ENCODE results near the gene ISLR2.
"Not testable (repeated sequence)": the region's sequence is repeated elsewhere in the genome, so short reads cannot be mapped to it uniquely, and the experiment has no call there.

The ISLR2 gene

DNA sequence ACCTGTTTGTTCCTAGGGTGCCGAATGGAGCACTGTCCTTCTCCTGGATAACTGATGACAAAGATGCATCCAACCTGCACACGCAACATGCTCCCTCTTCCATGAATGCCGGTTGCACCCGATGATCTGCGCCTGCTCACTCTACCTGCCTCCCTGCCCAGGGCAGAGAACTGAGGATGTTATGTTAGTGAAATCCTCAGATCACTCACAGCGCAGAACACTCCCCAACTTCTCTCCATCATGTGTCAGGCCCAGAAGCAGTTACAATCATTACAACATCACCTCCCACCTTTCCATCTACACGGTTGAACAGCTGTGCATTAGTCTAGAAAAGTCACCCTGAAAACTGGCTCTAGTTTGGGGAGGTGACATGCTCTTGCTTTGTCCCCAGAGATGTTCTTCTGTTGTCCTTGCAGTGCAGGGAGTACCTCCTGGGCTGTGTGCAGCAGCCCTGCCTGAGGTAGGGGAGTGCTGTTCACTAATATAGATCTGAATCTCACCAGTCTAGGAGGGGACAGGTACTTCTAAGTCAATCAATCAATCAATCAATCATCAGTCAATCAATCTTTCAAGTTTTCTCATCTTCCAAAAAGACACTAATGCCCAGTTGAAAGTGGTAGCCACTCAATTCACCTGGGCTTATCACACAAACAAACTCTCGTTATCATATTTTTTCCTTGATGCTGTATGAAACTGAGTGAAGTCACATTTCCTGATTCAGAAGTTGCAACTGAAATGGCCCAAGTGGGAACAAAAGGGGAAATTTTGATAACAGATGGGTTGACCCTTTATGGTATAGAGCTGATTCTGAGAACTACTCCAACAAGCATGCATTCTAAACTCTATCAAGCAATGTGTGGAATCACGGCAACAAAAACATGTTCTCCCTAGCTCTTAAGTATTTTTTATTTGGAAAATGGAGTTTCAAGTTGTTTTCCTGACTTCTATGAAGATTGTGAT lies 27.8 kb downstream of the ISLR2 start:
- no peak for DNase-seq

DNA sequence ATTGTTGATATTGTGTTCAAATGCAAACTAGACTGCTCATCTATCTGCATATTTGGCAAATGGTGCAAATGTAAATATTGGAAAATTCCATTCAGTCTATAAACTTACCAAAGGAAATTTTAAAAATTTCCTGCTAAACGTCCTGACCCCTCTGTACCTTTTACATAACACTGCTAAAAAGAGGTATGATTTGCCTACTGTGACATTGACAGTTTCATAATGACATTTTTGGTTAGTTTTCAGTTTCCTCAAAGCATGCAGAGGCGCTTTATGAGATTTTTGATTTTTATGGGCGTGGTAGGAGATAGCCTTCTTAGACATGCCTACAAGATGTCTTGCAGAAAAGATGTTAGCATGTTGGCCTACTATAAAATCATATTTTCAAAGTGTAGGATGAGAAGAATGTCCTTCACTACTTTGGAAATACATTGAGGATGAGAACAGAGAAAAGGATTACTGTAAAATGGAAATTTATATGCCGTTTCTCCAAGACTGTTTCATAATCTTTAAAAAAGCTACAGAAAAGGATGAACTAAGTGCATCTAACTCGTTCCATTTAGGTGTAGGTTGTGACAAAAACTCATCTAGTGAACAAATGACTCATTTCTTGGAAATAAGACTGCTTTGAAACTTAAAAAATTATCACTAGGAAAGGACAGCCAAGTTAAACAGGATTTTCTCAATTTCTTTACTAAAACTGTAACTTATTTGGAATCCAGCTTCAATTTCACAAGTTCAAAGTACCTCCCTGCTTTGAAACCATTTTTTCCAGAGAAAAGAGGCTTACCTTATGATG lies 28.7 kb downstream of the ISLR2 start:
- DNase-seq = no peak

DNA sequence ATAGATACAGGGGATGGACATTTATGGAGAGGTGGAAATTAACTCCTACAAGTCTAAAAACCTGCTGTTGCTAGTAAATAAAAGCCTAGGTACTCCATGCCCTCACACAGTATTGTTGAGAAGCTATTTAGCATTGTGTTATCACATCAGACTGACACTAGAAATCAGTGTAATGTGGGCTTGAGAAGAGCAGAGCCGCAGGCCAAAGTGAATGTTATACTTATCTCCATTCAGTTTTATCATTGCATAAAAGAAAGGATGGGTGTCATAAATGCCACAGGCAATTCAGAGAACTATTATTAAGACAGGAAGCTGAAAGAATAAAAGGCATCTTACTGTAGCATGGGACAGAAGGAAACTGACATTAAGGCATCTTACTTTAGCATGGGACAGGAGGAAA lies 29.4 kb downstream of the ISLR2 start:
- DNase-seq = no peak

DNA sequence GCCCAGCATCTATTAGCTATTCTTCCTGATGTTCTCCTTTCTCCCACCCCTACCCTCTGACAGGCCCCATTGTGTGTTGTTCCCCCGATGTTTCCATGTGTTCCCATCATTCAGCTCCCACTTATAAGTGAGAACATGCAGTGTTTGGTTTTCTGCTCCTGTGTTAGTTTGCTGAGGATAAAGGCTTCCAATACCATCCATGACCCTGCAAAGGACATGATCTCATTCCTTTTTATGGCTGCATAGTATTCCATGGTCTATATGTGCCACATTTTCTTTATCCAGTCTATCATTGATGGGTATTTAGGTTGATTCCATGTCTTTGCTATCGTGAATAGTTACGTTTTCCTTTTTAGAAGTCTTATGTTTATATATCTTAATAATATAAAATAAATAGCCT lies 30.0 kb downstream of the ISLR2 start:
- DNase-seq = not testable (repeated sequence)

DNA sequence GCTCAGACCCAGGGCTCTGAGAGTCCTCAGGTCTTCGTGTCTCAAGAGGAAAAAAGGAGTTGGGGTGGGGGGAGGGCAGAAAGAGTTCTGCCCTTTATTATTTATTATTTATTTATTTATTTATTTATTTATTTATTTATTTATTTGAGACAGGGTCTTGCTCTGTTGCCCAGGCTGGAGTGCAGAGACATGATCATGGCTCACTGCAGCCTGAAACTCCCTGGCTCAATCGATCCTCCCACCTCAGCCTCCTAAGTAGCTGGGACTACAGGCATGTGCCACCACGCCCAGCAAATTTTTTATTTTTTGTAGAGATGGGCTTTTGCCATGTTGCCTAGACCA lies 31.8 kb downstream of the ISLR2 start:
- DNase-seq = not testable (repeated sequence)

DNA sequence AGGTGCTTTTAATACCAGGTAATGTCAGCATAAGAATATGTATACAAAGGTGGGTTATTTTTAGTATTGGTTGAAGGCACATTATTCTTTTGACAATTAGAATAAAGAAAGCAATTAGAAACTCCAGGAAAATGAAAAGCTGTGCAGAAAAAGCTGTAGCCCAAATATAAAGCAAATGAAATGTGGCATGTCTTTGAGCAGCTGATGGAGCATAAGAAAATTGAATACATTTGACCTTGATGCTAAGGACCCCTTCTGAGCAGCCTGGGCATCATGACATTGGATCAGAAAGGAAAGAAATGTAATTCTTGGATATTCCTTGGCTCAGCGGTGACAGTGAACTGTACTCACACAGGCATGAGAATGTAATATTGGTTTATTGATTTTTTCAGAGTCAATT lies 35.1 kb downstream of the ISLR2 start:
- no peak for DNase-seq

DNA sequence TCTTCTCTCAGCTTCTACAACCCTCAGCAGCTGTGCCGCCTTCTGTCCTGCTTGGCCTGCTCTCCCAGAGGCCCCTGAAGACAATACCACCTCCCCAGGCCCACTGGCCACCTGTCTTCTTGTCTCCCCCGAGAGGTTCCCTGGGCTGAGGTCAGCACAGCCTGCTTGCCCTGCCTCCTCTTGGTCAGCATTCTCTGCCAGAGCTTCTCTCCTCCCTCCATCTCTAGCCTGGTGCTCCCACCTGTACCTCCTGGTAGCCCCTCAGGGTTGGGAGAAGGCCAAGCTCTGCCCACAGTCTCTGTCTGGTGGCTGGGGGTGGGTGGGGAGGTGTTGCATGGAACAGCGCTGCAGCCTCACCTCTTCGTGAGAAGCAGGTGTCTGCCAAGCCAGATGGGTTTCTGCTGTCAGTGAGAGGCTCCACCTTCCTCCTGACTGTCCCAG lies 37.5 kb downstream of the ISLR2 start:
- DNase-seq = no peak

DNA sequence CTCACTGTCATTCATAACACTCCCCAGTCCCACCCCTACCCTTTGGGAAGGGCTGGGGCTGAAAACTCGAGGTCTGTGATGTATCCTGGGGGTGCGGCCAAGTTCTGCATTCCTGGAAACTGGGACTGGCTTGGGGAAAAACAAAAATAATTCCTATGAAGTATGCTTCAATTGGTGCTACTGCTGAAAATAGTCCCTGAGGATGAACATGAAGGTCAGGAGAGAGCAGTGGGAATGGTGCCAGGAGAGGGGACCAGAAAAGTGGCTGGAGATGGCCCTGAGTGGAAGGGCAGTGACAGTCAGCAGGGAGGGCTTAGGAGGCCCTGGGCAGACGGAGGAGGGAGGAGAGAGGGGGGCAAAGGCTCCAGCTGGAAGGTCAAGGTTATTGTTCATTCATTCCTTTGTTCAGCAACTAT lies 38.3 kb downstream of the ISLR2 start:
- no peak for DNase-seq

DNA sequence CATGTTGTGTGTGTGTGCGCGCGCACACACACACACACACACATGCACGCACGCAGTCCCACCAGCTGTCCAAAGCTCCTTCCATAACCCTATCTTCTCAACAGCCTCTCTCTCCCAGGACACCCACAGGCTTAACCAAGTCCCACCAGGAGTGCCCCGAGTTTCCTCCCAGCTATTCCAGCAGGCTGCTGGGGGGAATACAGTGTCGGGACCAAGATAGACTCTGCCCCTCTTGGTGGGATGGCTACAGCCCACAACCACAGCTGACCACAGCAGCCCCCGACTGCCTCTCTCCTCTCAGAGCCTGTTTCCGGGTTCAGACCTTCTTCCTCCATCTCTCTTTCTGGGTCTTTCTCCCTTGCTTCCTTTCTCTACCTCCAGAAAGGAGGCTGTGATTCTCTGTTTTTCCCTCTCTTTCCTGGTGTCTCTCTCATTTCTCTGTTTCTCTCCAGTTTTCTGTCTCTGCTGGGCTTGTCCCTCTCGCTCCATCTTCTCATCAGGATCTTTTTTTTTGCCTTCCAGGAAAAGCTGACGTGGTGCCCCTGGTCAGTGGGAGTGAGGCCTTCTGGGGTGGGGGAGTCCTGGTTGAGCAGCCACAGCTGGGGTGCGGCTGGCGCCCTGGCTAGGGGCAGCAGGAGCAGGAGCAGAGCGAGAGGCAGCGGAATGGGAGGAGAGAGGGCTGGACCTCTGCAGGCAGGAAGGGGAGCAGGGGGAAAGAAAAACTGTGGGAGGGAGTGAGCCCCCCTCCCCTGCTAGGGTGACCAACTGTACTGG lies 39.9 kb downstream of the ISLR2 start:
- no peak for DNase-seq

DNA sequence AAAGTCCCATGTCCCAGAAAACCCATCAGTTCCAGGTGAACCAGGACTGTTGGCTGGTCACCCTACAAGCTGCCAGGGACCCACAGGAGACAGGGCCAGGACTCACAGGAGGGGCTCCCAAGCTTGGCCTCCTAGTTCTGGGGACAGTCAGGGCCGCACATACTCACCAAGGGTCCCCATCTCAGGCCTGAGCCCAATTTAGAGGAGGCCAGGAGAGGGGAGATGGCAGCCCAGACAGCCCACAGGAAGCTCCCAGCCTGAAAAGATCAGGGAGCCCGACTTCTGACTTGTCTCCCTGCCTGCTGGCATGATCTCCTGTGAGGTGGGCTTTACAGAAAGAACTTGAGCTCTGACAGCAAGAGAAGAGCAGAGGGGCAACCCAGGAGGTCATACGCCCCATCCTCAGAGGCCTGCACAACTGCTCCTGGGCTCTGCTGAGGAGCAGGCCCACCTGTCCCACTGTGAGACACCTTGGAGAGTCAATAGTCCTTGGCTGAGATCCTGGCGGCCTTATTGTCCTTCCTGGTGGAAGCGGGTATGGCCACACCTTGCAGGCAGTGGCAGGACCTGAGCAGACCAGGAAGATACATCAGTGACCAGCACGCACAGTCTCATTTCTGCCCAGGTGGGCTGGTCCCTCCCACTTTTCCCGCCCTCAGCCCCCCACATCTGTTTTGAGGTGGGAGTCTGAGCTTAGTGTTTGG lies 40.6 kb downstream of the ISLR2 start:
- DNase-seq = no peak

DNA sequence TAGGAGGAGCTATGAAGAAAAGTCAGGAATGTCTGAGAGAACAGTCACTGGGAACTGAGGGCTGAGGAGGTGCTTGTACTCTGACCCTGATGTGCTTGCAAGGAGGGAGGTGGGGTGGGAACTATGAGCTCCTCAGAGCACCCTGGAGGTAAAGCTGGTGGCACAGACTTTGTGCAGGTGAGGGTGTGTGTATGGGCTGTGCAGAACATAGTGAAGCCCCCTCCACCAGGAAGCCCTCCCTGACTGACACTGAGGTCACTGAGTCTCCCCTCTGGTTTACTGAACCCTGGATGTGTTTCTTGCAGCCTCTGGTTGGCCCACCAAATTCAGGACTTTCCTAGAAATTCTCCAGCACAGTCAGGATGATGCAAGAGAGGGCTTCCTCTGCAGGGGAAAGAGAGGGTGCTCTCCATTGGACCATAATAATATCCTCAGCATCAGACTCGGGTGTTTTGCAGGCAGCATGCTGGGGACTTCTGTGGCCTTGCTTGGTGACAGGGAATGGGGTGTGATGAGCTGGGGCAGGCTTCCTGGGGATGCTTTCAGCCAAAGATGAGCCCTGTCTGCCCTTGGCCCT lies 41.7 kb downstream of the ISLR2 start:
- DNase-seq = no peak

DNA sequence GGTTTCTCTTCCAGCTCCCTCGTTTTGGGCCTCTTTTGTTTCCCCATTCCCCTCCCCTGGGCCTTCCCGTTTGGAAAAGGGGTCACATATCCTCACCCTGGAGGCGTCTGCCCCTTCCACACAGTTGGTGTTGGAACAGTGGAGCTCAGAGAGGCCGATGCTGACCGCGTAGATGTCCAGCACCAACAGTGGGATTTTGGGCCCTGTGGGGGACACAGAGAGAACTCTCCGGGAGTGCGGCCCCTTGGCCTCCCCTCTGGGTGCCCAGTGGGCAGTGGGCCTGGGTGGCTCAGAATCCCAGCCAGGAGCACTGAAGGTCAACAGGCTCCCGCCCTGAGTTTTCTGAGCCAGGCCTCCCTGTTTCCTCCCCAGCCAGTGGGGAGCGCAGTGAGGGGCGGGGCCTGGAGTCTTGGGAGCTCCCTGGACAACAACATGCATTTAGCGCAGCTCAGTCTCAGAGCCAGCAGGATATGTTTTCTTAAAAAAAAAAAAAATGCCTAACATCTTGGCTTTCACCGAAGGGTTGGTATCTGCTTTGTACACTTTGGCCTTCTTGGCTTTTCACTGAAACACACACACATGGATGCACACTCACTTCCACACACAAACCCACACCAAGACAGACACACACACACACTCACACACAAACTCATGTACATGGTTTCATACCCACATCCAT lies 42.5 kb downstream of the ISLR2 start:
- DNase-seq = no peak

DNA sequence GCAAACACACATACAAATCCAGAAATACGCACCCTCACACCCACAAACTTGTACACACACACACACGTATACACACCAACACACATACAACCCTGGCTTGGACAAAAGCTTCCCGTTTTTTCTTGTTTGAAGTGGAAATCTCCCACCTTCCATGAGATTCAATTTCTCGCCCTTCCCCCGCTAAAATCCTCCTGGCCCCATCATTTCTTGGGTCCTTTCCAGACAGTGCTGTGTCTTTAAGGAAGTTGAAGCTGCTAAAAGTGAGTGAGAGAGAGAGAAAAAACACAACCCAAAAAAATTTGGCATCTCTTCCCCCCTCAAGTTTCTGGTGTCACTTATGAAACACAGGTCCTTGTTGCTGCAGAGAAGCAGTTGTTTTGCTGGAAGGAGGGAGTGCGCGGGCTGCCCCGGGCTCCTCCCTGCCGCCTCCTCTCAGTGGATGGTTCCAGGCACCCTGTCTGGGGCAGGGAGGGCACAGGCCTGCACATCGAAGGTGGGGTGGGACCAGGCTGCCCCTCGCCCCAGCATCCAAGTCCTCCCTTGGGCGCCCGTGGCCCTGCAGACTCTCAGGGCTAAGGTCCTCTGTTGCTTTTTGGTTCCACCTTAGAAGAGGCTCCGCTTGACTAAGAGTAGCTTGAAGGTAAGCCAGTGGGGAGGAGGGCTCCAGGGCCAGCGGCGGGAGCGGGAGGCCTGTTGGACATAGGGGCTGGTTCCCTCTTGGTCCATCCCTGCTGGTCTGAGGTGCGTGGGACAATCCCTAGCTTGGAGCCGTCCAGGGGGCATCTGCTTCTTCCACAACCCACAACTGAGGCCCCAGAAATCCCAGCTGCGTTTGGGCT lies 43.2 kb downstream of the ISLR2 start, which contains the start of gene ISLR:
ISLR (plus strand) TSS at position 331 of the 839 bp plus-strand sequence. CDS start 1,149 bp downstream, outside the sequence.
- peak; percentile 2 for DNase-seq

DNA sequence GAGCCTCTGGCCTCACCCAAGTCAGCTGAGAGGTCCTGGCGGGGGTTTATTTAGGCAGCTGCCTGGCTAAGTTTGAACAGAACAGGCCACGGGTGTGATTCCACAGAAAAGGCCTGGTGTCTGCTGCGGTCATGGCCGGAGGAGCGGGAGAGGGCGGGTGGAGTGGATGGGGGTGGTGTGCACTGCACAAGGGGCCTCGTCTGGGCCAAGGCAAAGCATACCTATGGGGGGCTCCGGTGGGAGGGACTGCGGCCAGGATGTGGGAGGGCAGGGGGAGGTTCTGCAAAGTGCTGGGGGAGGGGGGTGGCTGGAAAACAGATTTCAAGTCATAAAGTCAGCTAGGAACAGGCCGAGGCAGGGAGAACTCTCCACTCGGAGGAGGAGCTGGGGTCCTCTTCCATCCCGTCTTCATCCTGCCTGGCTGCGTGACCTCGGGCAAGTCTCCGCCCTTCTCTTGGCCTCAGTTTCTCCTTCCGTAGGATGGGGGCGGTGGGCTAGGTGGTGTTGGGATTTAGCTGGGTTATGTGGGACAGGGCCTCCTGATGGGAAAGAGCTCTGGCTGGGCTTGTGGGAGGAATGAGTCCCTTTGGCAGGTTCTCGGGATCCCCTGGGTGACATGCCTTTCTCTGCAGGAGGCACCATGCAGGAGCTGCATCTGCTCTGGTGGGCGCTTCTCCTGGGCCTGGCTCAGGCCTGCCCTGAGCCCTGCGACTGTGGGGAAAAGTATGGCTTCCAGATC lies 44.0 kb downstream of the ISLR2 start:
- DNase-seq = no peak

DNA sequence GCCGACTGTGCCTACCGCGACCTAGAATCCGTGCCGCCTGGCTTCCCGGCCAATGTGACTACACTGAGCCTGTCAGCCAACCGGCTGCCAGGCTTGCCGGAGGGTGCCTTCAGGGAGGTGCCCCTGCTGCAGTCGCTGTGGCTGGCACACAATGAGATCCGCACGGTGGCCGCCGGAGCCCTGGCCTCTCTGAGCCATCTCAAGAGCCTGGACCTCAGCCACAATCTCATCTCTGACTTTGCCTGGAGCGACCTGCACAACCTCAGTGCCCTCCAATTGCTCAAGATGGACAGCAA lies 44.5 kb downstream of the ISLR2 start:
- DNase-seq = no peak

DNA sequence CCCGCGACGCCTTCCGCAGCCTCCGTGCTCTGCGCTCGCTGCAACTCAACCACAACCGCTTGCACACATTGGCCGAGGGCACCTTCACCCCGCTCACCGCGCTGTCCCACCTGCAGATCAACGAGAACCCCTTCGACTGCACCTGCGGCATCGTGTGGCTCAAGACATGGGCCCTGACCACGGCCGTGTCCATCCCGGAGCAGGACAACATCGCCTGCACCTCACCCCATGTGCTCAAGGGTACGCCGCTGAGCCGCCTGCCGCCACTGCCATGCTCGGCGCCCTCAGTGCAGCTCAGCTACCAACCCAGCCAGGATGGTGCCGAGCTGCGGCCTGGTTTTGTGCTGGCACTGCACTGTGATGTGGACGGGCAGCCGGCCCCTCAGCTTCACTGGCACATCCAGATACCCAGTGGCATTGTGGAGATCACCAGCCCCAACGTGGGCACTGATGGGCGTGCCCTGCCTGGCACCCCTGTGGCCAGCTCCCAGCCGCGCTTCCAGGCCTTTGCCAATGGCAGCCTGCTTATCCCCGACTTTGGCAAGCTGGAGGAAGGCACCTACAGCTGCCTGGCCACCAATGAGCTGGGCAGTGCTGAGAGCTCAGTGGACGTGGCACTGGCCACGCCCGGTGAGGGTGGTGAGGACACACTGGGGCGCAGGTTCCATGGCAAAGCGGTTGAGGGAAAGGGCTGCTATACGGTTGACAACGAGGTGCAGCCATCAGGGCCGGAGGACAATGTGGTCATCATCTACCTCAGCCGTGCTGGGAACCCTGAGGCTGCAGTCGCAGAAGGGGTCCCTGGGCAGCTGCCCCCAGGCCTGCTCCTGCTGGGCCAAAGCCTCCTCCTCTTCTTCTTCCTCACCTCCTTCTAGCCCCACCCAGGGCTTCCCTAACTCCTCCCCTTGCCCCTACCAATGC lies 45.1 kb downstream of the ISLR2 start:
- no peak for DNase-seq

DNA sequence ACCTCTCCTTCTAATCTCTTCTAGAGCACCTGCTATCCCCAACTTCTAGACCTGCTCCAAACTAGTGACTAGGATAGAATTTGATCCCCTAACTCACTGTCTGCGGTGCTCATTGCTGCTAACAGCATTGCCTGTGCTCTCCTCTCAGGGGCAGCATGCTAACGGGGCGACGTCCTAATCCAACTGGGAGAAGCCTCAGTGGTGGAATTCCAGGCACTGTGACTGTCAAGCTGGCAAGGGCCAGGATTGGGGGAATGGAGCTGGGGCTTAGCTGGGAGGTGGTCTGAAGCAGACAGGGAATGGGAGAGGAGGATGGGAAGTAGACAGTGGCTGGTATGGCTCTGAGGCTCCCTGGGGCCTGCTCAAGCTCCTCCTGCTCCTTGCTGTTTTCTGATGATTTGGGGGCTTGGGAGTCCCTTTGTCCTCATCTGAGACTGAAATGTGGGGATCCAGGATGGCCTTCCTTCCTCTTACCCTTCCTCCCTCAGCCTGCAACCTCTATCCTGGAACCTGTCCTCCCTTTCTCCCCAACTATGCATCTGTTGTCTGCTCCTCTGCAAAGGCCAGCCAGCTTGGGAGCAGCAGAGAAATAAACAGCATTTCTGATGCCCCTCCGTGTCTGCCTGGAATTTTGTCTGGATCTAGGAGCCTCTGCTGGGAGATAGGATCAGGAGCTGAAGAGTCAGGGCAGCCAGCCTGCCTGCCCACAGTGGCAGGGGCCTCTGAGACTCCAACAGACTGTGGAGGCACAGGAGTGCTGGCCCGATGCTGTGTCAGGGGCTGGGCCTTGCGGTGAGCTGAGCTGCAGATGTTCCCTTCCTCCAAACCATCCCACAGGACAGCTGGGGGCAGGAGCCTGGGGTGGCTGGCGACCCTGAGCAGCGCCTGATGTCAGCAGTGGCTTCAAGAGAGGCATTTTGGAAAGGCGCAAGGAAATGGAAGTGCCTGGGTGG lies 46.2 kb downstream of the ISLR2 start:
- no peak for DNase-seq
